Activated naive CD4-positive, alpha-beta T cell treated with anti-CD3 and anti-CD28 coated beads, Interleukin-2, amount 50 U/mL, for 72 hours (primary cell): ENCODE measurements around the gene RTF2. TPM values are rescaled to one million over a fixed set of nuclear protein-coding genes. Genes with fewer than 3 reads are reported as not detected.

Experiments used
- ATAC-seq, 2 donors: fragments of 150-1000 bp; cut with Tn5 transposase; 2 replicates each; pipeline ENCODE4 v1.10.0; 2021; ENCODE audit warnings: mild to moderate bottlenecking in 2 of 2, moderate library complexity in 2 of 2
- DNase-seq, 2 donors: peaks; one replicate each; pipeline ENCODE4 v3.0.0; 2021 to 2022; ENCODE audit warnings: low spot score in 2 of 2
- H3K27ac Mint-ChIP-seq, 2 donors: one replicate each; pipeline ENCODE4 v1.8.0; 2022; ENCODE audit warnings: mild to moderate bottlenecking in 2 of 2, mixed read lengths in 2 of 2
- H3K36me3 Mint-ChIP-seq, 2 donors: one replicate each; pipeline ENCODE4 v1.8.0; 2022; ENCODE audit warnings: mixed read lengths in 2 of 2
- H3K9me3 Mint-ChIP-seq, 2 donors: one replicate each; pipeline ENCODE4 v1.8.0; 2022; ENCODE audit warnings: mixed read lengths in 2 of 2
- total RNA-seq, 2 donors: library from RNA; stranded (reverse); gene quantifications; one replicate each; pipeline ENCODE4 v1.2.3, GENCODE V29; 2022

The RTF2 gene
- total RNA-seq, 2 donors from 2014 or later: 75.8 to 85.5 TPM

- DNase-seq: no peak
- peaks cover 0 to 3% of the 10 kb centered on the region in 2 donors for H3K9me3 Mint-ChIP-seq
- H3K27ac Mint-ChIP-seq: no peak overlapping the region
- H3K36me3 Mint-ChIP-seq: peaks cover 0 to 18% of the 10 kb centered on the region in 2 donors
- ATAC-seq: no peak
Measured at GRCh38 chr20:56431471-56431870, 37.0 kb upstream of the RTF2 start.

GRCh38 chr20:56433221-56433879 is 35.1 kb upstream of the RTF2 start:
- H3K9me3 Mint-ChIP-seq: peaks cover 0 to 3% of the 10 kb centered on the region in 2 donors

GRCh38 chr20:56433880-56434255 is 34.6 kb upstream of the RTF2 start:
- peaks cover 0 to 3% of the 10 kb centered on the region in 2 donors for H3K9me3 Mint-ChIP-seq
- ATAC-seq (peak in 1 of 2 donors; percentile 57), DNase-seq (no peak)
- peaks cover 0 to 18% of the 10 kb centered on the region in 2 donors for H3K36me3 Mint-ChIP-seq
- no peak overlapping the region for H3K27ac Mint-ChIP-seq

More at GRCh38 chr20:56433221-56433879, 35.1 kb upstream of the RTF2 start:
- Mint-ChIP-seq H3K27ac (peak overlapping the region in 1 of 2 donors; percentile 78), H3K36me3 (peaks cover 0 to 18% of the 10 kb centered on the region in 2 donors)
- no peak for ATAC-seq
- DNase-seq: no peak

GRCh38 chr20:56437196-56437960 is 31.0 kb upstream of the RTF2 start:
- DNase-seq: no peak
- peaks cover 0 to 3% of the 10 kb centered on the region in 2 donors for H3K9me3 Mint-ChIP-seq

GRCh38 chr20:56438284-56438683 is 30.1 kb upstream of the RTF2 start:
- peaks cover 8 to 23% of the 10 kb centered on the region in 2 donors for H3K36me3 Mint-ChIP-seq
- DNase-seq (no peak), ATAC-seq (no peak)
- peaks cover 0 to 3% of the 10 kb centered on the region in 2 donors for H3K9me3 Mint-ChIP-seq
- peak overlapping the region in 1 of 2 donors; percentile 38 for H3K27ac Mint-ChIP-seq

More at GRCh38 chr20:56437196-56437960, 31.0 kb upstream of the RTF2 start:
- Mint-ChIP-seq H3K27ac (peak overlapping the region in 1 of 2 donors; percentile 44), H3K36me3 (peaks cover 3 to 16% of the 10 kb centered on the region in 2 donors)
- no peak for ATAC-seq

GRCh38 chr20:56439771-56440291 is 28.6 kb upstream of the RTF2 start:
- DNase-seq: no peak
- peaks cover 8 to 18% of the 10 kb centered on the region in 2 donors for H3K36me3 Mint-ChIP-seq
- H3K27ac Mint-ChIP-seq: peak overlapping the region; percentile 41 to 65
- ATAC-seq: no peak
- peaks cover 0 to 3% of the 10 kb centered on the region in 2 donors for H3K9me3 Mint-ChIP-seq

GRCh38 chr20:56440346-56441007 is 27.9 kb upstream of the RTF2 start:
- ATAC-seq: peak; percentile 75 to 86
- peaks cover 8 to 18% of the 10 kb centered on the region in 2 donors for H3K36me3 Mint-ChIP-seq
- H3K9me3 Mint-ChIP-seq: no peaks in the 10 kb centered on the region
- H3K27ac Mint-ChIP-seq: peak overlapping the region; percentile 41 to 65
- DNase-seq: peak in 1 of 2 donors; percentile 79

- peak overlapping the region; percentile 15 to 83 for H3K27ac Mint-ChIP-seq
- H3K36me3 Mint-ChIP-seq: peaks cover 8 to 18% of the 10 kb centered on the region in 2 donors
- no peak for DNase-seq
- ATAC-seq: peak; percentile 10 to 11
- H3K9me3 Mint-ChIP-seq: no peaks in the 10 kb centered on the region
Measured at GRCh38 chr20:56442389-56443365, 25.8 kb upstream of the RTF2 start.

GRCh38 chr20:56443654-56444540 is 24.5 kb upstream of the RTF2 start:
- ATAC-seq: no peak
- Mint-ChIP-seq H3K27ac (peak overlapping the region; percentile 16 to 72), H3K9me3 (no peaks in the 10 kb centered on the region), H3K36me3 (peaks cover 8 to 18% of the 10 kb centered on the region in 2 donors)
- no peak for DNase-seq

GRCh38 chr20:56445130-56445529 is 23.3 kb upstream of the RTF2 start:
- H3K9me3 Mint-ChIP-seq: no peaks in the 10 kb centered on the region
- H3K27ac Mint-ChIP-seq: no peak overlapping the region
- DNase-seq (no peak), ATAC-seq (no peak)
- H3K36me3 Mint-ChIP-seq: peaks cover 8 to 16% of the 10 kb centered on the region in 2 donors

GRCh38 chr20:56445540-56445939 is 22.9 kb upstream of the RTF2 start:
- no peak for ATAC-seq
- DNase-seq: no peak
- Mint-ChIP-seq H3K9me3 (no peaks in the 10 kb centered on the region), H3K36me3 (peaks cover 8 to 12% of the 10 kb centered on the region in 2 donors), H3K27ac (no peak overlapping the region)

GRCh38 chr20:56447227-56447626 is 21.2 kb upstream of the RTF2 start:
- no peaks in the 10 kb centered on the region for H3K9me3 Mint-ChIP-seq
- H3K27ac Mint-ChIP-seq: no peak overlapping the region
- H3K36me3 Mint-ChIP-seq: peaks cover 11 to 20% of the 10 kb centered on the region in 2 donors
- DNase-seq: no peak
- ATAC-seq: no peak

GRCh38 chr20:56449459-56449858 is 19.0 kb upstream of the RTF2 start:
- peaks cover 5 to 11% of the 10 kb centered on the region in 2 donors for H3K36me3 Mint-ChIP-seq
- no peak overlapping the region for H3K27ac Mint-ChIP-seq
- DNase-seq: no peak
- H3K9me3 Mint-ChIP-seq: no peaks in the 10 kb centered on the region
- no peak for ATAC-seq

GRCh38 chr20:56451056-56451765 is 17.2 kb upstream of the RTF2 start:
- H3K36me3 Mint-ChIP-seq: peaks cover 5 to 11% of the 10 kb centered on the region in 2 donors
- no peak overlapping the region for H3K27ac Mint-ChIP-seq
- H3K9me3 Mint-ChIP-seq: no peaks in the 10 kb centered on the region
- DNase-seq: no peak
- ATAC-seq: no peak
